Hepatocyte (in vitro differentiated cells): Measurements from ENCODE around the gene BAMBI. TPM values are rescaled to one million over a fixed set of nuclear protein-coding genes. Genes with fewer than 3 reads are reported as not detected.

Source experiments
- DNase-seq: peaks from one replicate; pipeline ENCODE4 v3.0.0-alpha.2; 2016; ENCODE audit warnings: low spot score
- H2AFZ ChIP-seq: fragments of 200-600 bp; sonication (generic); 2 replicates; pipeline ENCODE4 v1.6.0; 2016; ENCODE audit warnings: antibody characterized with exemption, mild to moderate bottlenecking
- H3K27ac ChIP-seq: fragments of 200-600 bp; sonication (generic); 2 replicates; pipeline ENCODE4 v1.5.1; 2016; ENCODE audit warnings: mild to moderate bottlenecking
- H3K27me3 ChIP-seq: fragments of 200-600 bp; sonication (generic); 2 replicates; pipeline ENCODE4 v1.6.1; 2016
- H3K36me3 ChIP-seq: fragments of 200-600 bp; sonication (generic); replicated peaks from 2 replicates; pipeline ENCODE4 v1.5.1; 2016; ENCODE audit warnings: low read depth; ENCODE audit not compliant: insufficient read depth
- H3K4me1 ChIP-seq: fragments of 200-600 bp; sonication (generic); 2 replicates; pipeline ENCODE4 v1.5.1; 2016; ENCODE audit warnings: mild to moderate bottlenecking, moderate library complexity; ENCODE audit not compliant: insufficient read depth
- H3K4me2 ChIP-seq: fragments of 200-600 bp; sonication (generic); 2 replicates; pipeline ENCODE4 v1.6.0; 2016
- H3K4me3 ChIP-seq: fragments of 200-600 bp; sonication (generic); 2 replicates; pipeline ENCODE4 v1.5.1; 2016; ENCODE audit warnings: mild to moderate bottlenecking
- H3K79me2 ChIP-seq: fragments of 200-600 bp; sonication (generic); 2 replicates; pipeline ENCODE4 v1.6.0; 2017; ENCODE audit warnings: mild to moderate bottlenecking
- H3K9me2 ChIP-seq: fragments of 200-600 bp; sonication (generic); replicated peaks from 2 replicates; pipeline ENCODE4 v1.6.0; 2017; ENCODE audit warnings: mild to moderate bottlenecking; ENCODE audit not compliant: insufficient read depth
- H3K9me3 ChIP-seq: fragments of 200-600 bp; sonication (generic); 2 replicates; pipeline ENCODE4 v1.5.1; 2016; ENCODE audit warnings: low read depth, mild to moderate bottlenecking
- H4K20me1 ChIP-seq: fragments of 200-600 bp; sonication (generic); 2 replicates; pipeline ENCODE4 v1.6.0; 2016; ENCODE audit warnings: mild to moderate bottlenecking; ENCODE audit not compliant: insufficient read depth, poor library complexity, severe bottlenecking
- EZH2 ChIP-seq: fragments of 200-600 bp; sonication (generic); IDR thresholded peaks from 2 replicates; pipeline ENCODE4 v1.6.1; 2016; ENCODE audit warnings: antibody characterized with exemption, mild to moderate bottlenecking, borderline replicate concordance
- EZH2phosphoT487 ChIP-seq: fragments of 200-600 bp; sonication (generic); IDR thresholded peaks from one replicate; pipeline ENCODE4 v1.6.1; 2018; ENCODE audit warnings: antibody characterized with exemption, mild to moderate bottlenecking, low read depth, moderate library complexity; ENCODE audit not compliant: unreplicated experiment, severe bottlenecking
- WGBS: methylation state at CpG from one replicate; pipeline ENCODE4 v1.1.6; 2016; ENCODE audit warnings: low lambda C conversion rate; ENCODE audit errors: missing lambda C conversion rate; 5-methylcytosine and 5-hydroxymethylcytosine counted together
- polyA plus RNA-seq: library from polyadenylated mRNA; unstranded; fragments of >200 nt; fragmentation: Nextera tagmentation; extraction: Ambion mirVana; gene quantifications from 2 replicates; pipeline ENCODE4 v1.2.1, GENCODE V29; 2016
- total RNA-seq: library from RNA; depleted of rRNA; stranded (reverse); fragments of >200 nt; gene quantifications from 2 replicates; pipeline ENCODE4 v1.2.3, GENCODE V29; 2014
- TF ChIP-seq, protein P1 (sequence below): fragments of 200-600 bp; sonication (generic); IDR thresholded peaks from 2 replicates; pipeline ENCODE4 v1.5.1; 2016; ENCODE audit warnings: antibody characterized with exemption, mild to moderate bottlenecking; ENCODE audit not compliant: poor library complexity

The BAMBI gene
- total and polyA plus RNA-seq, 2 experiments from 2014 or later: 116 to 148 TPM

- no peak overlapping the region for H3K27ac ChIP-seq
- no peaks in the 10 kb centered on the region for H3K79me2 ChIP-seq
- peaks cover 2% of the 10 kb centered on the region for H3K27me3 ChIP-seq
- H3K4me3 ChIP-seq: no peak overlapping the region
- H3K9me2 ChIP-seq: no peaks in the 10 kb centered on the region
- DNase-seq: no peak
- TF ChIP-seq, protein P1, sequence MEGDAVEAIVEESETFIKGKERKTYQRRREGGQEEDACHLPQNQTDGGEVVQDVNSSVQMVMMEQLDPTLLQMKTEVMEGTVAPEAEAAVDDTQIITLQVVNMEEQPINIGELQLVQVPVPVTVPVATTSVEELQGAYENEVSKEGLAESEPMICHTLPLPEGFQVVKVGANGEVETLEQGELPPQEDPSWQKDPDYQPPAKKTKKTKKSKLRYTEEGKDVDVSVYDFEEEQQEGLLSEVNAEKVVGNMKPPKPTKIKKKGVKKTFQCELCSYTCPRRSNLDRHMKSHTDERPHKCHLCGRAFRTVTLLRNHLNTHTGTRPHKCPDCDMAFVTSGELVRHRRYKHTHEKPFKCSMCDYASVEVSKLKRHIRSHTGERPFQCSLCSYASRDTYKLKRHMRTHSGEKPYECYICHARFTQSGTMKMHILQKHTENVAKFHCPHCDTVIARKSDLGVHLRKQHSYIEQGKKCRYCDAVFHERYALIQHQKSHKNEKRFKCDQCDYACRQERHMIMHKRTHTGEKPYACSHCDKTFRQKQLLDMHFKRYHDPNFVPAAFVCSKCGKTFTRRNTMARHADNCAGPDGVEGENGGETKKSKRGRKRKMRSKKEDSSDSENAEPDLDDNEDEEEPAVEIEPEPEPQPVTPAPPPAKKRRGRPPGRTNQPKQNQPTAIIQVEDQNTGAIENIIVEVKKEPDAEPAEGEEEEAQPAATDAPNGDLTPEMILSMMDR: no peak
- TF ChIP-seq EZH2 (no peak), EZH2phosphoT487 (no peak)
- H4K20me1 ChIP-seq: no peaks in the 10 kb centered on the region
- no peaks in the 10 kb centered on the region for H3K36me3 ChIP-seq
- H2AFZ ChIP-seq: no peak overlapping the region
- no peaks in the 10 kb centered on the region for H3K9me3 ChIP-seq
- no peaks in the 10 kb centered on the region for H3K4me1 ChIP-seq
- H3K4me2 ChIP-seq: no peak overlapping the region
- WGBS: 70% methylated on average over 12 of the region's 12 CpGs
These were observed 10.4 kb upstream of the BAMBI start for GRCh38 chr10:28666751-28667467.

- Histone ChIP-seq H3K9me2 (no peaks in the 10 kb centered on the region), H3K4me1 (no peaks in the 10 kb centered on the region), H3K79me2 (no peaks in the 10 kb centered on the region), H3K4me3 (peak overlapping the region; percentile 72), H3K27ac (peak overlapping the region; percentile 53), H3K36me3 (no peaks in the 10 kb centered on the region), H3K9me3 (no peaks in the 10 kb centered on the region), H3K4me2 (peak overlapping the region; percentile 93), H3K27me3 (peaks cover 2% of the 10 kb centered on the region), H2AFZ (peak overlapping the region; percentile 95), H4K20me1 (no peaks in the 10 kb centered on the region)
- TF ChIP-seq EZH2: no peak
- TF ChIP-seq, protein P1: no peak
- 2% methylated on average over 58 of the region's 59 CpGs for WGBS
- peak; percentile 81 for DNase-seq
These were observed 8.7 kb upstream of the BAMBI start for GRCh38 chr10:28668363-28669226.

GRCh38 chr10:28669227-28670173, 7.8 kb upstream of the BAMBI start:
- Histone ChIP-seq H3K27ac (peak overlapping the region; percentile 53), H3K79me2 (no peaks in the 10 kb centered on the region), H3K4me3 (peak overlapping the region; percentile 72), H3K4me1 (no peaks in the 10 kb centered on the region), H3K36me3 (no peaks in the 10 kb centered on the region), H4K20me1 (no peaks in the 10 kb centered on the region), H3K27me3 (peaks cover 2% of the 10 kb centered on the region), H3K9me2 (no peaks in the 10 kb centered on the region), H3K9me3 (no peaks in the 10 kb centered on the region), H3K4me2 (peak overlapping the region; percentile 93), H2AFZ (peak overlapping the region; percentile 95)
- TF ChIP-seq EZH2 (no peak), EZH2phosphoT487 (no peak)
- 37% methylated on average over 21 of the region's 21 CpGs for WGBS
- DNase-seq: no peak
